Measurements from ENCODE around the gene QSOX1. TPM values are rescaled to one million over a fixed set of nuclear protein-coding genes. Genes with fewer than 3 reads are reported as not detected.
A peak's percentile ranks its signal among the peaks of the same experiment; 100 is the strongest.

The QSOX1 gene
- total and polyA plus RNA-seq, 2 donors (not counting 3 experiments of a cell fraction or from before 2014, with no cell fraction given): 256 to 415 TPM

GRCh38 chr1:180231936-180232335 is 77.3 kb downstream of the QSOX1 start:
- H3K79me2 ChIP-seq (ENCODE audit: control insufficient read depth, insufficient read depth, low read length): no peaks in the 10 kb centered on the region
- intact Hi-C loops (cut with micrococcal nuclease) (no loop called here), dilution Hi-C loops (cut with MboI; ENCODE audit: extremely low pct_ligation_motif_present, low sequenced_read_pairs) (no loop called here)
- no peak overlapping the region for H3K27ac ChIP-seq (ENCODE audit: insufficient read depth, low read depth, low read length)
- H3K9ac ChIP-seq (replicated peaks; ENCODE audit: extremely low read depth, insufficient read depth, low read length): no peak overlapping the region
- FAIRE-seq: no peak
- ChIA-PET POLR2A (no interaction called here), CTCF (interaction anchor here (1.4 kb wide), 1 partner anchor 21 kb away, joined by 5 read pairs; no protein-coding TSS in a partner anchor)
- no peak for DNase-seq (ENCODE audit: low read depth, low spot score)
- no peaks in the 10 kb centered on the region for H3K9me1 ChIP-seq (replicated peaks; ENCODE audit: control insufficient read depth, extremely low read depth, insufficient read depth, low read length)
- H3K36me3 ChIP-seq (ENCODE audit: control insufficient read depth in 2 of 2, extremely low read depth in 1 of 2, insufficient read depth in 2 of 2, low read length in 2 of 2): no peaks in the 10 kb centered on the region
- H2AFZ ChIP-seq (ENCODE audit: low read depth, low read length): no peak overlapping the region
- peak overlapping the region; percentile 82 for H3K4me2 ChIP-seq (ENCODE audit: insufficient read depth, low read length)
- H3K9me3 ChIP-seq (replicated peaks; ENCODE audit: control insufficient read depth, insufficient read depth, low read length): no peaks in the 10 kb centered on the region
- TF ChIP-seq GATA2 (IDR thresholded peaks at IDR 0.05; ENCODE audit: insufficient read depth, insufficient read length, low read depth, low read length): no peak
- no TSS peak for BruUV-seq (replicated peaks)
- H3K4me3 ChIP-seq (replicated peaks in 1 of 3; ENCODE audit: insufficient read depth in 1 of 3, low read depth in 1 of 3, low read length in 3 of 3): no peak overlapping the region
- peaks cover 25% of the 10 kb centered on the region for H3K4me1 ChIP-seq (ENCODE audit: control insufficient read depth, extremely low read depth, insufficient read depth, low read length)
- peaks cover 70 to 92% of the 10 kb centered on the region in 2 experiments for H3K27me3 ChIP-seq (ENCODE audit: control insufficient read depth in 2 of 2, insufficient read depth in 2 of 2, low read length in 2 of 2)
- no peaks in the 10 kb centered on the region for H4K20me1 ChIP-seq (replicated peaks; ENCODE audit: control insufficient read depth, extremely low read depth, insufficient read depth, low read length)

GRCh38 chr1:180232521-180233043 is 77.9 kb downstream of the QSOX1 start:
- no TSS peak for BruUV-seq (replicated peaks)
- no peak overlapping the region for H3K4me2 ChIP-seq (ENCODE audit: insufficient read depth, low read length)
- no peak overlapping the region for H3K9ac ChIP-seq (replicated peaks; ENCODE audit: extremely low read depth, insufficient read depth, low read length)
- peaks cover 25% of the 10 kb centered on the region for H3K4me1 ChIP-seq (ENCODE audit: control insufficient read depth, extremely low read depth, insufficient read depth, low read length)
- dilution Hi-C loops (cut with MboI; ENCODE audit: extremely low pct_ligation_motif_present, low sequenced_read_pairs) (no loop called here), intact Hi-C loops (cut with micrococcal nuclease) (no loop called here)
- H3K27ac ChIP-seq (ENCODE audit: insufficient read depth, low read depth, low read length): no peak overlapping the region
- no peak overlapping the region for H2AFZ ChIP-seq (ENCODE audit: low read depth, low read length)
- CTCF ChIA-PET: interaction anchor here (1.4 kb wide), 1 partner anchor 20 kb away, joined by 5 read pairs; no protein-coding TSS in a partner anchor
- H3K79me2 ChIP-seq (ENCODE audit: control insufficient read depth, insufficient read depth, low read length): no peaks in the 10 kb centered on the region
- no peaks in the 10 kb centered on the region for H3K9me3 ChIP-seq (replicated peaks; ENCODE audit: control insufficient read depth, insufficient read depth, low read length)
- FAIRE-seq (no peak), DNase-seq (ENCODE audit: low read depth, low spot score) (no peak)
- H3K27me3 ChIP-seq (ENCODE audit: control insufficient read depth in 2 of 2, insufficient read depth in 2 of 2, low read length in 2 of 2): peaks cover 75 to 92% of the 10 kb centered on the region in 2 experiments
- no peaks in the 10 kb centered on the region for H3K9me1 ChIP-seq (replicated peaks; ENCODE audit: control insufficient read depth, extremely low read depth, insufficient read depth, low read length)
- TF ChIP-seq JUN (IDR thresholded peaks at IDR 0.05; ENCODE audit: borderline replicate concordance, insufficient read depth, insufficient read length, low read depth) (no peak), MYC (IDR thresholded peaks at IDR 0.05; ENCODE audit: low read depth, low read length) (no peak), POLR2A (IDR thresholded peaks at IDR 0.05; ENCODE audit: low read depth, low read length) (no peak), FOS (IDR thresholded peaks at IDR 0.05; ENCODE audit: borderline replicate concordance, insufficient read depth, low read length) (no peak), GATA2 (IDR thresholded peaks at IDR 0.05; ENCODE audit: insufficient read depth, insufficient read length, low read depth, low read length) (no peak), CTCF (IDR thresholded peaks at IDR 0.05; ENCODE audit: extremely low read depth in 1 of 2, insufficient read depth in 1 of 2, low read depth in 1 of 2, low read length in 2 of 2) (no peak), POLR2AphosphoS5 (IDR thresholded peaks at IDR 0.05; ENCODE audit: insufficient read depth, low read depth, low read length) (no peak), EZH2 (IDR thresholded peaks at IDR 0.05; ENCODE audit: borderline replicate concordance, low read depth, low read length, severe bottlenecking) (no peak), MAX (IDR thresholded peaks at IDR 0.05; ENCODE audit: insufficient read depth, insufficient read length) (no peak)
- no peaks in the 10 kb centered on the region for H3K36me3 ChIP-seq (ENCODE audit: control insufficient read depth in 2 of 2, extremely low read depth in 1 of 2, insufficient read depth in 2 of 2, low read length in 2 of 2)
- H4K20me1 ChIP-seq (replicated peaks; ENCODE audit: control insufficient read depth, extremely low read depth, insufficient read depth, low read length): no peaks in the 10 kb centered on the region
- POLR2A ChIA-PET: no interaction called here
- H3K4me3 ChIP-seq (replicated peaks in 1 of 3; ENCODE audit: insufficient read depth in 1 of 3, low read depth in 1 of 3, low read length in 3 of 3): no peak overlapping the region

Data from endothelial cell of umbilical vein (primary cell).